ENCODE data around the gene SLC38A7.

GRCh38 chr16:58639836-58640235 is 44.7 kb downstream of the SLC38A7 start:
- TF ChIP-seq, protein P1, sequence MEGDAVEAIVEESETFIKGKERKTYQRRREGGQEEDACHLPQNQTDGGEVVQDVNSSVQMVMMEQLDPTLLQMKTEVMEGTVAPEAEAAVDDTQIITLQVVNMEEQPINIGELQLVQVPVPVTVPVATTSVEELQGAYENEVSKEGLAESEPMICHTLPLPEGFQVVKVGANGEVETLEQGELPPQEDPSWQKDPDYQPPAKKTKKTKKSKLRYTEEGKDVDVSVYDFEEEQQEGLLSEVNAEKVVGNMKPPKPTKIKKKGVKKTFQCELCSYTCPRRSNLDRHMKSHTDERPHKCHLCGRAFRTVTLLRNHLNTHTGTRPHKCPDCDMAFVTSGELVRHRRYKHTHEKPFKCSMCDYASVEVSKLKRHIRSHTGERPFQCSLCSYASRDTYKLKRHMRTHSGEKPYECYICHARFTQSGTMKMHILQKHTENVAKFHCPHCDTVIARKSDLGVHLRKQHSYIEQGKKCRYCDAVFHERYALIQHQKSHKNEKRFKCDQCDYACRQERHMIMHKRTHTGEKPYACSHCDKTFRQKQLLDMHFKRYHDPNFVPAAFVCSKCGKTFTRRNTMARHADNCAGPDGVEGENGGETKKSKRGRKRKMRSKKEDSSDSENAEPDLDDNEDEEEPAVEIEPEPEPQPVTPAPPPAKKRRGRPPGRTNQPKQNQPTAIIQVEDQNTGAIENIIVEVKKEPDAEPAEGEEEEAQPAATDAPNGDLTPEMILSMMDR (conservative IDR thresholded peaks at IDR 0.05; ENCODE audit: low read depth, low read length), result no peak
- TF ChIP-seq EZH2 (IDR thresholded peaks at IDR 0.05; ENCODE audit: low read length, unreplicated experiment), result no peak
